ENCODE results near the gene PRIM2.
"Not testable (repeated sequence)": the region's sequence is repeated elsewhere in the genome, so short reads cannot be mapped to it uniquely, and the experiment has no call there.

PRIM2 gene

DNA sequence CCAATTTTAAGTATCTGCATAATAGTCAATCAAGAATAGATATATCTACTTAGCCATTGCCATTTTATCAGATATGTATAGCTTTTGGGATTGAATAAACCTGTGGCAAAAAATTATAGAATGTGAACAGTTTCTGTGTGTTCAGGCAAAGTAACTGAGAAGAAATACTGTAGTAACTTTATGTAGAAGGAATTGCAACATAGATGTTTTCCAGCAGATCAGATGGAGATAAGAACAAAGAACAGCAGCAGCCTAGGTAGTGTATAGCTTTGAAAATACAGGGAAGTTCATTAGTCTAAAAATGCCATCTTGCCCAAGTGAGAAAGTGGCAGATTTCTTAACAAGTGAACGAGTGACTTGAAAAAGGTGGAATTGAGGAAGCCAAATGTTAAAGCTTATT, 197.7 kb downstream of the PRIM2 start:
- DNase-seq, result not testable (repeated sequence)

DNA sequence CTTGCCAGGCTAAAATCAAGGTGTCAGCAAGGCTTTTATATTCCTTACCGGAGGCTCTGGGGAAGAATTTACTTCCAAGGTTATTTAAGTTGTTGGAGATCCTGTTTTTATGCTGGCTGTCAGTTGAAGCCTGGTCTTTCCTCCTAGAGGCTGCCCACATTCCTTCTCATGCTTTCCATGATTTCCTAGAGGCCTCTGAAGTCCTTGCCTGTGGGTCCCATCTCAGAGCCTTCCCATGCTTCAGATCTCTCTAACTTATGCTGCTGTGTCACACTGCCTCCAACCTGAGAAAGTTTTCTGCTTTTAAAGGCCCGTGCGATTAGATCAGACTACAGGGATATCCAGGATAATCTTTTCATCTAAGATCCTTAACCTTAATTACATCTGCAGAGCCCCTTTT, 198.4 kb downstream of the PRIM2 start:
- not testable (repeated sequence) for DNase-seq

DNA sequence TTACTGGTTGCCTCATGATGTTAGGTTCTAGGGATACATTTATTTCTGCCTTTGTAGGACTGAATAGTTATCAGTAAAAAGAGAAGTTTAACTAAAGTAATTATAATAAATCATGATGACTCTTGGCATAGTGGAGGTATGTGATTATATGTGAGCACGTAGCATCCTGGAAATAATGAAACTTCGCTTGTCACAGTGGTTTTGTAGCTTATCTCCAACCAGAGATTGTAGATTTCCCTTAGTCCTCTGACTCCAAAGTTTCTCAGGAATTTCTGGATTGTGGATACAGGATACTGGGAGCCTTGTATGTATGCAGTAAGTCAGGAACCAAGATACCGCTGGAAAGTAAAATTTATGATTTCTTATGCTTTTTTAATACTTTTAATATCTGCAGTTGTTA, 199.3 kb downstream of the PRIM2 start:
- DNase-seq, result not testable (repeated sequence)

DNA sequence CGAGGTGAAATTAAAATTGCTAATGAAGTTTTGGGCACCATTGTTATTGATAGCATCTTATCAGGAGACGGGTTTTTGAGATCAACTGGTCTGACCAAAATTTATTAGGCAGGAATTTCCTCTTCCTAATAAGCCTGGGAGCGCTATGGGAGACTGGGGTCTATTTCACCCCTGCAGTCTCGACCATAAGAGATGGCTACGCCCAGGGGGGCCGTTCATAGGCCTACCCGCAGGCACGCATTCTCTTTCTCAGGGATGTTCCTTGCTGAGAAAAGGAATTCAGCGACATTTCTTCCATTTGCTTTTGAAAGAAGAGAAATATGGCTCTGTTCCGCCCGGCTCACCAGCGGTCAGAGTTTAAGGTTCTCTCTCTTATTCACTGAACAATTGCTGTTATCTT, 201.8 kb downstream of the PRIM2 start:
- not testable (repeated sequence) for DNase-seq

DNA sequence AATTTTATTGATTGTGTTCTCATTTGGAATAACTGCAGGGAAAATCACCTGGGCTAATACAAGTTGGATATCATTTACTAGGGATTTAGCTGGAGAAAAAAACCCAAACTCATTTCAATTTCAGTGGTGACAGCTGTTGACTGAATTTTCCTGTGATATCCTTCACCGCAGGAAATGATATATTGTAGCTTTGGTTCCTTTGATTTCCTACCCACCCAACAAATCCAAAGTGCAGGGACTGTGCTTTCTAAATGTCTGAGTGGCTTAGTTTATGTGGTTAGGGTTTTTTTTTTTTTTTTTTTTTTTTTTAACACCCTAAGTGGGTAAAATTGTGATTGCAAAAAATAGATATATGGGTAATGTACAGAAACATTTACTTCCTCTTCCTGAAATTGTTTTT, 203.7 kb downstream of the PRIM2 start:
- DNase-seq, result not testable (repeated sequence)

DNA sequence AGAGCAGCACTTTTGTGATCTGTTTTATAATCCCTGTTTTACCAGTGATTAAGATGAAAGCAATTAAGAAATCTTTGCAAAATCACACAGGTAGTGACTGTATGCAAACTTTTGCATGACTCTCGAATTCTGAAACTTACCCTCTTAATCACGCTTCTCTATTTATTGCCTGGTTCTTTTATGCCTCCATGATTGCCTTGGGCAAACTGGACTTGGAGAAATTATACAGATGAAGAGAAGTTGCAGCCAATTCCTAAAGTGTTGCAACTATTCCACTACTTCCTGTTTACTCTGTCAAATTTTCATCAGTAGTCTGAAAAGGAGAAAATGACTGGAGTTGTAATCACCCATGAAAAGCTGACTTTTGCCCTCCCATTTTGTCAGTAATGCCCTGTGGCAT, 205.8 kb downstream of the PRIM2 start:
- peak in 2 of 4 experiments; percentile 17 to 23 for DNase-seq

DNA sequence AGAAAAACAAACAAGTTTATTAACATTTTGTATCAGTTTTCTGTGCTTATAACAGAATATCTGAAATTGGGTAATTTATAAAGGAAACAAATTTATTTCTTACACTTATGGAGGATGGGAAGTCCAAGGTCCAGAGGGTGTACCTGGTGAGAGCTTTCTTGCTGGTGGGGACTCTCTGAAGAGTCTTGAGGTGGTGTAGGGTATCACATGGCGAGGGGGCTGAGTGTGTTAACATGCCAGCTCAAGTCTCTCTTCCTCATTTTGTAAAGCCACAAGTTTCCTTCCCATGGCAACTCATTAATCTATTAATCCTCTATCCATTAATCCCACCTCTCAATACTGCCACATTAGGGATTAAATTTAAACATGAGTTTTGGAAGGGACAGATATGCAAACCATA, 212.3 kb downstream of the PRIM2 start:
- DNase-seq, result not testable (repeated sequence)

DNA sequence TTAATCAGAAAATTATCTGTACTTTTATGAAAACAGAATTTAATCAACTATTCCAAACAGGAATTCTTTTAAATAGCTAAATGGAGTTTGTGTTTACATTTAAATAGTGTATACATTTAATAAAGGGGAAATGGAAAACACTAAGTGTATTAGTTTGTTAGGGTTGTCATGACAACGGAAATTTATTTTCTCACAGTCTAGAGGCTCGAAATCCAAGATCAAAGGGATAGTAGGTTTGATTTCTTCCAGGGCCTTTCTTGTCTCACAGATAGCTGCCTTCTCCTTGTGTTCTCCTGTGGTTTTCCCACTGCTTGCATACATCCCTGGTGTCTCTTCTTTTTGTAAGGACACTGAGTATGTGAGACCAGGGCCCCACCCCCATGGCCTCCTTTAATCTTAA, 215.2 kb downstream of the PRIM2 start:
- peak in 2 of 4 experiments; percentile 10 to 17 for DNase-seq

DNA sequence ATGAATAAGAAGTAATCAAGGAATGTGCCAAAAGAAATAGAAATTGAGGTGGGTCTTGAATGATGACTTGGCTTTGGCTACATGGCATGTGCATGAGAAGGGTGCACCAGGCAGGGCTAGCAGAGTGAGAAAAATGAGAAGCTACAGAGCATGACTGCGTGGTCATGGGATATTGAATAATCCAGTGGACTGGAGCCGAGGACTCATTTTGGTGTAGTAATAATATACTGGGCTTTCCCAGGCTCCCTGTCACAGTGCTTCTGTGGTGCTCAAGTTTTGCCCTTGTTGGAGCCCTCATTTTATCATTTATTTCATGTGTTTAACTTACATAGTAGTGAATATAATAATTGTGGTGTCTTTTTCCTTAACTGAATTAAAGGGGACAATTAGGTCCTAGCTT, 217.7 kb downstream of the PRIM2 start:
- DNase-seq, result peak; percentile 23 to 65 (median 48)

DNA sequence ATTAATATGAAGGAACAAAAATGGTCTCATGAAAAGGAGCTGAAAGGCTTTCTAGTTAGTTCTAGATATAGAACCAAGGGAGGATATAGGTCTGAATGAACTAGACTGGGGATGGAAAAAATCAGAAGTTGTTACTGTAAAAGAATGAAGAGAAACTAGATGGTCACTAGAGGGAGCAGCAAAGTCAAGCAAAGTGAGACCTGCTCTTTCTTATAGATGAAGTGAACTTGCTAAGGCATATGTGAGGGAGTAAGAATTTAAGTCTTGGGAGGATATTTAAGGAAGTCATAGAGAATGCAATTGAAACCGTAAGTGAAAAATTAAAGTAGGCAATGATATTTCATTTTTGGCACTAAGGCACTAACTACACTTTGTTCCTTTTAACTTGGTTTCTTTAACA, 218.6 kb downstream of the PRIM2 start:
- DNase-seq, result peak; percentile 35 to 87 (median 64)

DNA sequence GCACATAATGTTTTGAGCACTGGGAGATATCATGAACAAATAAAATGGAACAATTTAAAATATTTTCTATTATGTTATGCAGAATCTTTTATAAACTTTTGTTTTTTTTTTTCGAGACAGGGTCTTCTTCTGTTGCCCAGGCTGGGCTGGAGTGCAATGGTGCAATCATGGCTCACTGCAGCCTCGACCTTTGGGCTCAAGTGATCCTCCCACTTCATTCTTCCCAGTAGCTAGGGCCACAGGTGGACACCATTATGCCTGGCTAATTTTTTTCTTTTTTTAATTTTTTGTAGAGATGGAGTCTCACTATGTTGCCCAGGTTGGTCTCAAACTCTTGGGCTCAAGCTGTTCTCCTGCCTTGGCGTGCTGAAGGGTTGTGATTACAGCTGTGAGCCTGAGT, 220.5 kb downstream of the PRIM2 start:
- not testable (repeated sequence) for DNase-seq

DNA sequence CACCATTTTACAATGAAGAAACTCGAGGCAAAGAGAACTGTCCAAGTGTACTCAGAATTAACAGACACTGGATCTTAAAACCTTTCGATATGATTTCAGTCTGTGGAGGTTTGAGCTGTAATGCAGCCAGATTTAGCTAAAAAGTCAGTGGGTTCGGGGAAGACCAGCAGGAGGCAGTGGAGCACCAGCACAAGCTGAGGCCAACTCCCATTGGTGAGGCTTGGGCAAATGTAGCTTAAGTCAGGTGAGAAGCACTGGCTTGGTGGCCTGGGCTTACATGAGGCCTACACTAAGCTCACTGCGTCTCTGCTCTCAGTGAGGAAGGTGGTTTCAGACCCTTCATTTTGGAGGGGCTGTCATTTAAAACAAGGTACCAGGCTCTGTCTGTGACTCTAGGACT, 234.5 kb downstream of the PRIM2 start:
- not testable (repeated sequence) for DNase-seq

DNA sequence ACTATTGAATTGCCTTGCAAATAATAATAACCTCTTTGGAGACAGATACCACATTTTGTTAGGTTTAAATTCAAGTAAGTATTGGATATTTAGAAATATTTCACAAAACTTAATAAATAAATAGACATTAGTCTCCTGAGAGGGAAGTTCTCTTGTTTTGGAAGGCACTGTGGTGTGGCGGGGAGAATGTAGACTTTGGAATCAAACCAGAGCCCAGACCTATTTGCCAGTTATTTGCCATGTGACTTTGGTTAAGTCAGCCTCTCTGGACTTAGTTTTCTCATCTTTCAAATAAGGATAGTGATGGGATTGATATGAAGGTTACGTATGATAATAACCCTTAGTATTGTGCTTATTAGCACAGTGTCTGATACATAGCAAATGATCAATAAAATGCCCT, 240.4 kb downstream of the PRIM2 start:
- DNase-seq, result not testable (repeated sequence)

DNA sequence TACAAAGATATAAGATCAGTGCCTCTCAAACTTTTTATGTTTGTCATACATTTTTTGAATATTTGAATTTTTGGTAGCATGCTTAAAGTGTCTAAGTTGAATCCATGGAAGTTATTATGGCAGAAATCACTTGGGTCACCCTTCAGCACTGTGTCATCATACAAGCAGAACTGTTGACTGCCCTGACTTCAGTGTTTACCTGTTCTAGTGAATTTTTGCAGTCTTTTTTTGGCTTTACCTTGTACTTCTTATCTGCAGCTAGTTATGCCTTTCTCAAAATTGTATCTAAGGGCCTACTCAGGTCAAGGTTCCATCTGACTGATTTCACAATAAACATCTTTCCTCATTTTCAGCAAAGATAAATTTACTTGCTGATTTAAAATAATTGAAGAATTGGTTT, 241.7 kb downstream of the PRIM2 start:
- not testable (repeated sequence) for DNase-seq

DNA sequence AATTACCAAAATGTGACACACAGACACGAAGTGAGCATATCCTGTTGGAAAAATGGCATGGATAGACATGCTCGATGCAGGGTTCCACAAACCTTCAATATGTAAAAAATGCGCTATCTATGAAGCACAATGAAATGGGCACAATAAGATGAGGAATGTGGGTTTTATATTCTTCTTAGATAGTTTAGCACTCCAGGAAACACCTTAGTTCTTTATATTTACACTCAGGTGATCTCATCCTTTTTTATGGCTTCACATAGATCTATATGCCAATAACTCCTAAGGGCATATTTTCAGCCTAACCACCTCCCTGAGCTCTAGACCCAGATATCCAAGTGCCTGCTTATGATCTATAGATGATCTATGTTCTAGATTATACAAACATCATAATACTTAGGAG, 244.8 kb downstream of the PRIM2 start:
- not testable (repeated sequence) for DNase-seq

DNA sequence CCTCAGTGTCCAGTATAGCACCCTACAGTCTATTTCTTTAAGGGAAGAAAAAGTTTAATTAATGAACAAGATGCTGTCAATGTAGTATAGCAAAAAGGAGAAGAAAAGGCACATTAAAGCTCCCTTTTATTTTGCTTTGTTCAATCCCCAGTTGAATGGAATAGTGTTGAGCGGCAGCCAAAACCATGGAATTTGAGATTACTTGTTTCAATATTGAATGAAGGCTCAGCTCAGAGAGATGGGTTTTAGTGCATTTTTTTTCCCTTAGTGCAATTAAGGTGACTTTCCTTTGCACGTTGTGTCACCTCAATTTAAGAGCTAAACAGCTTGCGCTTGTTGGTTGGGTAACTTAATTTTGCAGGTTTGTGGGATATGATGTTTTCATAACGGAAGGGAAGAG, 254.7 kb downstream of the PRIM2 start:
- not testable (repeated sequence) for DNase-seq

DNA sequence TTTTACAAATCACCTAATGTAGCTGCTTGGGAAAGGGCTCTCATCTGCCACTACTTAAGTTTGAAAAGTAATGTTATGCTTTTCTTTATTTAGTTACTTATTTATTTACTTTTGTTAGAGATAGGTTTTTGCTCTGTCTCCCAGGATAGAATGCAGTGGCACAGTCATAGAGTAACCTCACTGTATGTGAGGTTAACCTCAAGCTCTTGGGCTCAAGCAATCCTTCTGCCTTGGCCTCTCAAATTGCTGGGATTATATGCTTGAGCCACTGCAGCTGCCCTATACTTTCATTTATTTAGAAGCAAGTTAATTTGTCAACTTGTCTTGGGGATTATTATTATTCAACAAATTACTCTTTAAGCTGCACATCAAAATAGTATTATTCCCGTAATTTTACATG, 255.4 kb downstream of the PRIM2 start:
- not testable (repeated sequence) for DNase-seq

DNA sequence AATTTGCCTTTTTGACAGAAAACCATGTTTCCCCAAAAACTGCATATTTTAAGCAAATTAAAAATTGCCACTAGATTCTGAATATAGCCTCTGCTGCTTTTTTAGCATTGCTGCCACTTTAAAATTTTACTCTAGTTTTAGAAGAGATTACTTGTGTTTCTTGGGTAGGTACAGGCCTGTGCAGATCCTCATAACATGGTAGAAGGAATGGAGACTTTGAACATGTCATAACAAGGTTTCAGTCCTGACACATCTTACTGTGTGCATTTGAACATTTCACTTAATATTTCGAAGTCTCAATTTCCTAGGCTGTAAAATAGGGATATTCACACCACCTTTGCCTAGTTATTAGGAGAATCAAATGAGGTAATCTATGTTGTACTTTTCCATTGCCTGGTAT, 259.6 kb downstream of the PRIM2 start:
- DNase-seq, result not testable (repeated sequence)

DNA sequence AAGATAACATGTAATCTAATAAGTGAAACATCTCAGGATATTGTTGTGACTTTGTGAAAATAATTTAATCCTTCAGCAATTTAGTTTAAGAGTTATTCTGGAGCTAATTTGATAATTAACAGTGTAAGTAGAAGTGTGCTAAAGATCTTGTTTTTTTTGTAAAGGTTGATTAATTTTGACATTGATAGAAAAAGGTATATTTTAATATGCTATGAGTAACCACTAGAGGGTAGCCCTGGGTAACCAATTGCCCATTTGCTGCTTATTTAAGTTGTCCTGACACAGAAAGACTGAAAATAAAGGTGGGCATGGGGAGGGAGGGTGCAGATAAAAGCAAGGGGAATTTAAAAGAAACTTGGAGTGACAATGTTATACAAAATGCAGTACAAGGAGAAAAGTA, 262.1 kb downstream of the PRIM2 start:
- peak in 1 of 4 experiments; percentile 1 for DNase-seq

DNA sequence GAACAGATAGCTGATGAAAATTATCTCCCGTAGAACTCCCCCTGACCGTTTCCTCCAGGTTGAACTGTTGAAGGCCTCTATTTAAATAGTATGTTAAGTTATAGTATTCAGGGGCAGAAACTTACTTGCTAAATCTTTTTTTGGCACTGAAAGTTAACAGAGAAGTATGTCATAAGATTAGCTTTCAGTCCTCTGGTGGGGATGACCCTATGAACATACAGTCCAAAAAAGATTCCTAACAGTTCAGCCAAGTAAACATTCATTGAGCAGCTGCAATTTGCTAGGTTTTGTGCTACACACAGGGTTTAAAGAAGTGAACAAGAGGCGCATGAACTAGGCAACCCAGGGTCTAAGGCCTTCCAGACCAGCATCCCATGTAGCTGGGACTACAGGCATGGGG, 264.2 kb downstream of the PRIM2 start:
- DNase-seq, result not testable (repeated sequence)

DNA sequence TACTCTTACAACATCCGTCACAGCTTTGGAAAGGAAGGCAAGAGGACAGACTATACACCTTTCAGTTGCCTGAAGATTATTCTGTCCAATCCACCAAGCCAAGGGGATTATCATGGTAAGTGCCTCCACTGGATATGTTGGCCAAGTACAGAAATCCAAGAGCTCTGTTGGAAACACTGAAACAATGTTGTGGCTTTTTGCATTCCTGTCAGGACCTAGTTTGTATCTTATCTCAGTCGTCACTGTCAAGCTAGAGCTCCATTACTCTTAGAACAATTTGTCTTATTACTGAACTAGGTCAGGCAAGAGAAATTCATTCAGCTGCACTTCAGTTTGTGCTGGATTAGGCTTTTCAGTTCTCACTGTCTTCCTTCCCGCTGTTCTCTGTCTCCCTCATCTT, 283.7 kb downstream of the PRIM2 start:
- not testable (repeated sequence) for DNase-seq

DNA sequence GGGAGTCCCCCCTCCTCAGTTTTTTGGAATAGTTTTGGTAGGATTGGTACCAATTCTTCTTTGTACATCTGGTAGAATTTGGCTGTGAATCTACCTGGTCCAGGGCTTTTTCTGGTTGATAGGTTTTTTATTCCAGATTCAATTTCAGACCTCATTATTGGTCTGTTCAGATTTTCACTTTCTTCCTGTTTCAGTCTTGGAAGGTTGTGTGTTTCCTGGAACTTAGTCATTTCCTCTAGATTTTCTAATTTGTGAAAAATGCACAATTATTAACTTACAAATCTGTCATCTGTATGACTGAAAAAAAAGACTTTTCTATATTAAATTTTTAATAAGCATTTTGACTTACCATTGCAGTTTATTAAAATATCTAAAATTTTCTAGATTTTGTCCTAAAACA, 287.9 kb downstream of the PRIM2 start:
- not testable (repeated sequence) for DNase-seq

DNA sequence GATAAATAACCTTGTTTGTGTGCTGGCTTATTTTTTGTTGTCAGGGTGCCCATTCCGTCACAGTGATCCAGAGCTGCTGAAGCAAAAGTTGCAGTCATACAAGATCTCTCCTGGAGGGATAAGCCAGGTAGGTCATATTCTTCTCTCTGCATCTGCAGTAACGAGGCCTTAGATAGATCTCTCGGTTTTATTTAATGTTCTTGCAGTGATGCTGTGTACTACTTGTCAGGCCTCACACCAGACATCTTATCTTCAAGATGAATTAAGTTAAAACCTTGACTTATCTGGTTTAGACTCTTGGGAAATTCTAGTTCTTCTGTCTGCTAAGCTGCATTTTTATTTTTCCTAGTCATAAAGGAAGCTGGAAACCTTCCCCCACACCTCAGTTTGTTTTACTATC, 288.9 kb downstream of the PRIM2 start:
- DNase-seq, result not testable (repeated sequence)

DNA sequence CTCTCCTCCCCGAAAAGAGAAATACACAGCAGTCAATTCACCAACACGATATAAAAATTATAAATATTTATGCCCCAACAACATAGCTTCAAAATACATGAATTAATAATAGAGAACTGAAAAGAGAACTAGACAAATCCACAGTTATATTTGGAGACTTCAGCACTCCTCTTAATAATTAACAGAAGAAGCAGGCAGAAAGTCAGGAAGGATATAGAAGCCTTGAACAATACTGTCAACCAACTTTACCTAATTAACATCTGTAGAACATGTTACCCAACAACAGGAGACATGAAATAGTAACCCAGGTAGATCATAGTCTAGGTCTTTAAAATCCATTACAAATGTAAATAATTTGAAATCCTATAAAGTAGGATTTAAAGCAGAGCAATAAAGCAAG, 293.2 kb downstream of the PRIM2 start:
- not testable (repeated sequence) for DNase-seq

DNA sequence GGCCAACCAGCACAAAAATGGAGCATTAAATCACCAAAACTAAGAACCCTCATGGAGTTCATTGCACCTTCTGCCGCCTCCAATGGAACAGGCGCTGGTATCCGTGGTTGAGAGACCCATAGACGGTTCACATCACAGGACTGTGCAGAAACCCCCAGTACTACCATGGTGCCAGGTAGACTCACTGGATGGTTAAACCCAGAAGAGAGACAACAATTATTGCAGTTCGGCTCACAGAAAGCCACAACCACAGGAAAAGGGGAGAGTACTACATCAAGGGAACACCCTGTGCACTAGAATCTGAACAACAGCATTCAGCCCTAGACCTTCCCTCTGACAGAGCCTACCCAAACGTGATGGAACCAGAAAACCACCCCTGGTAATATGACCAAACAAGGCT, 301.5 kb downstream of the PRIM2 start:
- not testable (repeated sequence) for DNase-seq

Data from suppressor macrophage (primary cell).